Gastrocnemius medialis (tissue), 4 donors: ENCODE measurements around the gene FBXW7. TPM values are rescaled to one million over a fixed set of nuclear protein-coding genes. Genes with fewer than 3 reads are reported as not detected.

Experiments
- ATAC-seq, 2 donors: fragments of 150-250 bp; one replicate each; pipeline ENCODE4 v1.9.1; 2016
- DNase-seq, 2 donors: peaks; one replicate each; pipeline ENCODE4 v3.0.0-alpha.2; 2019
- H3K27ac ChIP-seq, 4 donors: fragments of 200-600 bp; sonication (generic); 1 replicate in 1 of 4; 2 replicates in 3 of 4; pipeline ENCODE4 v1.5.1; 2016 to 2018; ENCODE audit warnings: mild to moderate bottlenecking in 2 of 4, moderate library complexity in 1 of 4
- H3K27me3 ChIP-seq, 3 donors: fragments of 200-600 bp; sonication (generic) in 2 of 3; 1 replicate in 1 of 3; 2 replicates in 2 of 3; pipeline versions ENCODE4 v1.5.1 to v1.6.0; 2016 to 2019; ENCODE audit warnings: mild to moderate bottlenecking in 1 of 3, moderate library complexity in 1 of 3
- H3K36me3 ChIP-seq, 2 donors: fragments of 200-600 bp; sonication (generic) in 1 of 2; one replicate each; pipeline ENCODE4 v1.5.1; 2017 to 2018
- H3K4me1 ChIP-seq, 2 donors: fragments of 200-600 bp; sonication (generic) in 1 of 2; one replicate each; pipeline ENCODE4 v1.5.1; 2016 to 2017; ENCODE audit warnings: mild to moderate bottlenecking in 2 of 2
- H3K4me3 ChIP-seq, 4 donors: fragments of 200-600 bp; sonication (generic) in 3 of 4; 1 replicate in 1 of 4; 2 replicates in 3 of 4; pipeline ENCODE4 v1.5.1; 2016 to 2019; ENCODE audit warnings: mild to moderate bottlenecking in 2 of 4
- H3K9me3 ChIP-seq, 3 donors: fragments of 200-600 bp; sonication (generic) in 2 of 3; 1 replicate in 1 of 3; 2 replicates in 2 of 3; pipeline ENCODE4 v1.5.1; 2016 to 2019
- CTCF ChIP-seq, 5 experiments: fragments of 450-650 bp in 3 of 5; fragments of 200-600 bp in 2 of 5; sonication (generic) in 2 of 5; IDR thresholded peaks in 4 of 5; conservative IDR thresholded peaks in 1 of 5; 1 replicate in 4 of 5; 2 replicates in 1 of 5; pipeline ENCODE4 v1.5.1; 2016 to 2019; ENCODE audit warnings: antibody characterized with exemption in 5 of 5, mild to moderate bottlenecking in 3 of 5, moderate library complexity in 3 of 5
- POLR2A ChIP-seq, 2 donors: fragments of 450-650 bp; IDR thresholded peaks; one replicate each; pipeline ENCODE4 v1.6.1; 2017; ENCODE audit warnings: antibody characterized with exemption in 2 of 2, mild to moderate bottlenecking in 2 of 2, moderate library complexity in 2 of 2
- in situ Hi-C, 4 donors: fragments of 200-750 bp; cut with MboI; loops; one replicate each; pipeline versions ENCODE4 v1.15.0 to v1.8.0; 2017; ENCODE audit warnings: low sequenced_read_pairs in 4 of 4
- intact Hi-C: fragments of 100-400 bp; cut with DNase I; formaldehyde crosslinking; loops from one replicate; pipeline ENCODE4 v1.15.1; 2023; ENCODE audit warnings: low total_unique reads
- total RNA-seq, 4 donors: library from RNA; depleted of rRNA; stranded (reverse); fragments of >200 nt; gene quantifications; one replicate each; pipeline versions ENCODE4 v1.1.0 to v1.2.3, GENCODE V29; 2016

Gene FBXW7
- total RNA-seq, 4 donors from 2014 or later = 23.5 to 40.8 (median 28.8) TPM

- H3K27me3 ChIP-seq = no peaks in the 10 kb centered on the region
- TF ChIP-seq CTCF (IDR thresholded peaks at IDR 0.05 in 4 of 5, conservative IDR thresholded peaks at IDR 0.05 in 1 of 5) (no peak), POLR2A (IDR thresholded peaks at IDR 0.05) (no peak)
- H3K36me3 ChIP-seq = no peaks in the 10 kb centered on the region
- DNase-seq = no peak
- no peak overlapping the region for H3K27ac ChIP-seq
- ATAC-seq = no peak
- peaks cover 12 to 21% of the 10 kb centered on the region in 2 donors for H3K4me1 ChIP-seq
- no peaks in the 10 kb centered on the region for H3K9me3 ChIP-seq
- H3K4me3 ChIP-seq = no peak overlapping the region
- intact Hi-C loops = no loop called here
- in situ Hi-C loops = no loop called here
Observed at GRCh38 chr4:152528060-152528459, 7.8 kb downstream of the FBXW7 start.

GRCh38 chr4:152525878-152526277, 10.0 kb downstream of the FBXW7 start:
- Histone ChIP-seq H3K4me1 (peaks cover 2 to 5% of the 10 kb centered on the region in 2 donors), H3K4me3 (no peak overlapping the region), H3K9me3 (no peaks in the 10 kb centered on the region), H3K27me3 (no peaks in the 10 kb centered on the region), H3K36me3 (no peaks in the 10 kb centered on the region), H3K27ac (no peak overlapping the region)
- TF ChIP-seq POLR2A (IDR thresholded peaks at IDR 0.05) = no peak
- TF ChIP-seq CTCF (IDR thresholded peaks at IDR 0.05 in 4 of 5, conservative IDR thresholded peaks at IDR 0.05 in 1 of 5) = no peak
- intact Hi-C loops (no loop called here), in situ Hi-C loops (no loop called here)
- no peak for ATAC-seq
- DNase-seq = no peak

GRCh38 chr4:152524427-152524826, 11.5 kb downstream of the FBXW7 start:
- H3K36me3 ChIP-seq = no peaks in the 10 kb centered on the region
- H3K27me3 ChIP-seq = no peaks in the 10 kb centered on the region
- in situ Hi-C loops = no loop called here
- no peak for DNase-seq
- TF ChIP-seq POLR2A (IDR thresholded peaks at IDR 0.05) = no peak
- no peak for TF ChIP-seq CTCF (IDR thresholded peaks at IDR 0.05 in 4 of 5, conservative IDR thresholded peaks at IDR 0.05 in 1 of 5)
- no peaks in the 10 kb centered on the region for H3K9me3 ChIP-seq
- H3K4me3 ChIP-seq = no peak overlapping the region
- no peak overlapping the region for H3K27ac ChIP-seq
- no peak for ATAC-seq
- no peaks in the 10 kb centered on the region for H3K4me1 ChIP-seq
- intact Hi-C loops = no loop called here

GRCh38 chr4:152523731-152524130, 12.2 kb downstream of the FBXW7 start:
- Histone ChIP-seq H3K4me3 (no peak overlapping the region), H3K27ac (no peak overlapping the region), H3K27me3 (no peaks in the 10 kb centered on the region), H3K36me3 (no peaks in the 10 kb centered on the region), H3K9me3 (no peaks in the 10 kb centered on the region), H3K4me1 (no peaks in the 10 kb centered on the region)
- intact Hi-C loops (no loop called here), in situ Hi-C loops (no loop called here)
- TF ChIP-seq POLR2A (IDR thresholded peaks at IDR 0.05) (no peak), CTCF (IDR thresholded peaks at IDR 0.05 in 4 of 5, conservative IDR thresholded peaks at IDR 0.05 in 1 of 5) (no peak)
- no peak for DNase-seq
- ATAC-seq = no peak

- no peak overlapping the region for H3K27ac ChIP-seq
- intact Hi-C loops (no loop called here), in situ Hi-C loops (no loop called here)
- TF ChIP-seq POLR2A (IDR thresholded peaks at IDR 0.05) (no peak), CTCF (IDR thresholded peaks at IDR 0.05 in 4 of 5, conservative IDR thresholded peaks at IDR 0.05 in 1 of 5) (no peak)
- no peak for ATAC-seq
- no peaks in the 10 kb centered on the region for H3K4me1 ChIP-seq
- H3K27me3 ChIP-seq = no peaks in the 10 kb centered on the region
- no peak for DNase-seq
- no peaks in the 10 kb centered on the region for H3K36me3 ChIP-seq
- no peaks in the 10 kb centered on the region for H3K9me3 ChIP-seq
- H3K4me3 ChIP-seq = no peak overlapping the region
Observed at GRCh38 chr4:152522754-152523153, 13.1 kb downstream of the FBXW7 start.
